Stimulated activated CD4-positive, alpha-beta T cell treated with anti-CD3 and anti-CD28 coated beads, Interleukin-15, amount 100 ng/mL, for 48 hours (primary cell): ENCODE data around the gene RPGRIP1L.

Source experiments
- DNase-seq, 2 donors: peaks; one replicate each; pipeline ENCODE4 v3.0.0-alpha.2; 2020; ENCODE audit warnings: low read depth in 2 of 2

RPGRIP1L gene

GRCh38 chr16:53651357-53651756, 52.3 kb downstream of the RPGRIP1L start:
- no peak for DNase-seq

- DNase-seq, result no peak
These were observed 57.2 kb downstream of the RPGRIP1L start for GRCh38 chr16:53646506-53646905.

GRCh38 chr16:53643474-53643873, 60.2 kb downstream of the RPGRIP1L start:
- DNase-seq, result no peak

GRCh38 chr16:53642094-53642493, 61.6 kb downstream of the RPGRIP1L start:
- DNase-seq, result no peak

GRCh38 chr16:53636978-53637377, 66.7 kb downstream of the RPGRIP1L start:
- DNase-seq, result no peak

- no peak for DNase-seq
These were observed 71.1 kb downstream of the RPGRIP1L start for GRCh38 chr16:53632526-53632925.

- DNase-seq, result no peak
These were observed 72.2 kb downstream of the RPGRIP1L start for GRCh38 chr16:53631236-53632025.

GRCh38 chr16:53629607-53630312, 73.9 kb downstream of the RPGRIP1L start:
- no peak for DNase-seq

GRCh38 chr16:53629151-53629550, 74.5 kb downstream of the RPGRIP1L start:
- DNase-seq, result no peak

- DNase-seq, result no peak
These were observed 76.8 kb downstream of the RPGRIP1L start for GRCh38 chr16:53626811-53627210.

- DNase-seq, result no peak
These were observed 77.5 kb downstream of the RPGRIP1L start for GRCh38 chr16:53626161-53626560.

- no peak for DNase-seq
These were observed 78.4 kb downstream of the RPGRIP1L start for GRCh38 chr16:53625221-53625620.

- no peak for DNase-seq
These were observed 81.3 kb downstream of the RPGRIP1L start for GRCh38 chr16:53622315-53622714.

GRCh38 chr16:53620476-53620875, 83.2 kb downstream of the RPGRIP1L start:
- DNase-seq, result no peak

GRCh38 chr16:53619235-53619634, 84.4 kb downstream of the RPGRIP1L start:
- no peak for DNase-seq

GRCh38 chr16:53614346-53614745, 89.3 kb downstream of the RPGRIP1L start:
- DNase-seq, result no peak

GRCh38 chr16:53612003-53612402, 91.7 kb downstream of the RPGRIP1L start:
- DNase-seq, result no peak

GRCh38 chr16:53611179-53611696, 92.4 kb downstream of the RPGRIP1L start:
- no peak for DNase-seq

- no peak for DNase-seq
These were observed 94.1 kb downstream of the RPGRIP1L start for GRCh38 chr16:53609536-53609935.

GRCh38 chr16:53608094-53608493, 95.6 kb downstream of the RPGRIP1L start:
- no peak for DNase-seq

GRCh38 chr16:53605831-53606400, 97.7 kb downstream of the RPGRIP1L start:
- no peak for DNase-seq

- DNase-seq, result no peak
These were observed 98.3 kb downstream of the RPGRIP1L start for GRCh38 chr16:53605356-53605755.

GRCh38 chr16:53601961-53602360, 101.7 kb downstream of the RPGRIP1L start:
- no peak for DNase-seq
